HFF-Myc (cell line): Measurements from ENCODE around the gene DAG1.
A peak's percentile ranks its signal among the peaks of the same experiment; 100 is the strongest.

Experiments
- DNase-seq: peaks from one replicate; pipeline ENCODE4 v3.0.0-alpha.2; 2011; ENCODE audit warnings: low read depth; ENCODE audit errors: extremely low read depth
- H3K4me3 ChIP-seq: replicated peaks from 2 replicates; pipeline ENCODE4 v1.5.1; 2011; ENCODE audit warnings: low read depth, mild to moderate bottlenecking, control low read depth, low read length
- CTCF ChIP-seq: IDR thresholded peaks from 2 replicates; pipeline ENCODE4 v1.5.1; 2012; ENCODE audit warnings: mild to moderate bottlenecking, low read depth, low read length, control low read depth; ENCODE audit errors: missing control alignments

The DAG1 gene

GRCh38 chr3:49434731-49435130 is 35.3 kb upstream of the DAG1 start:
- DNase-seq = no peak
- H3K4me3 ChIP-seq = no peak overlapping the region
- no peak for TF ChIP-seq CTCF

GRCh38 chr3:49445391-49445790 is 24.7 kb upstream of the DAG1 start:
- TF ChIP-seq CTCF = no peak
- DNase-seq = no peak
- no peak overlapping the region for H3K4me3 ChIP-seq

- TF ChIP-seq CTCF = no peak
- no peak for DNase-seq
- H3K4me3 ChIP-seq = no peak overlapping the region
Observed at GRCh38 chr3:49453621-49454020, 16.4 kb upstream of the DAG1 start.

GRCh38 chr3:49454458-49454857 is 15.6 kb upstream of the DAG1 start:
- DNase-seq = no peak
- no peak overlapping the region for H3K4me3 ChIP-seq
- TF ChIP-seq CTCF = peak; percentile 23

GRCh38 chr3:49454898-49455681 is 15.0 kb upstream of the DAG1 start:
- TF ChIP-seq CTCF = no peak
- no peak for DNase-seq
- no peak overlapping the region for H3K4me3 ChIP-seq

GRCh38 chr3:49456466-49456865 is 13.6 kb upstream of the DAG1 start:
- no peak for TF ChIP-seq CTCF

More at GRCh38 chr3:49456466-49456865, 13.6 kb upstream of the DAG1 start:
- no peak for DNase-seq
- no peak overlapping the region for H3K4me3 ChIP-seq
